Measurements from ENCODE around the gene SPRY4.
"Not testable (repeated sequence)": the region's sequence is repeated elsewhere in the genome, so short reads cannot be mapped to it uniquely, and the experiment has no call there.

SPRY4 gene

GRCh38 chr5:142314109-142314508 is 10.7 kb downstream of the SPRY4 start:
- FAIRE-seq, result no peak

GRCh38 chr5:142313682-142314081 is 11.1 kb downstream of the SPRY4 start:
- no peak for FAIRE-seq

GRCh38 chr5:142313275-142313674 is 11.5 kb downstream of the SPRY4 start:
- FAIRE-seq, result no peak

GRCh38 chr5:142312399-142312798 is 12.4 kb downstream of the SPRY4 start:
- no peak for FAIRE-seq

- FAIRE-seq, result no peak
Observed at GRCh38 chr5:142311725-142312124, 13.1 kb downstream of the SPRY4 start.

GRCh38 chr5:142310803-142311202 is 14.0 kb downstream of the SPRY4 start:
- FAIRE-seq, result no peak

- no peak for FAIRE-seq
Observed at GRCh38 chr5:142309747-142310318, 15.0 kb downstream of the SPRY4 start.

- FAIRE-seq, result no peak
Observed at GRCh38 chr5:142308358-142308757, 16.5 kb downstream of the SPRY4 start.

GRCh38 chr5:142307146-142307890 is 17.5 kb downstream of the SPRY4 start:
- no peak for FAIRE-seq

- FAIRE-seq, result no peak
Observed at GRCh38 chr5:142306077-142306502, 18.7 kb downstream of the SPRY4 start.

- no peak for FAIRE-seq
Observed at GRCh38 chr5:142305211-142305610, 19.6 kb downstream of the SPRY4 start.

- FAIRE-seq, result no peak
Observed at GRCh38 chr5:142304013-142304701, 20.7 kb downstream of the SPRY4 start.

GRCh38 chr5:142303565-142303964 is 21.3 kb downstream of the SPRY4 start:
- FAIRE-seq, result no peak

- no peak for FAIRE-seq
Observed at GRCh38 chr5:142301540-142301939, 23.3 kb downstream of the SPRY4 start.

- no peak for FAIRE-seq
Observed at GRCh38 chr5:142300677-142301076, 24.1 kb downstream of the SPRY4 start.

GRCh38 chr5:142298789-142299188 is 26.0 kb downstream of the SPRY4 start:
- no peak for FAIRE-seq

GRCh38 chr5:142297786-142298185 is 27.0 kb downstream of the SPRY4 start:
- FAIRE-seq, result not testable (repeated sequence)

- FAIRE-seq, result no peak
Observed at GRCh38 chr5:142296914-142297417, 27.9 kb downstream of the SPRY4 start.

GRCh38 chr5:142295960-142296860 is 28.6 kb downstream of the SPRY4 start:
- no peak for FAIRE-seq

GRCh38 chr5:142295084-142295758 is 29.6 kb downstream of the SPRY4 start:
- no peak for FAIRE-seq

- FAIRE-seq, result no peak
Observed at GRCh38 chr5:142293486-142293885, 31.3 kb downstream of the SPRY4 start.

GRCh38 chr5:142292808-142293207 is 32.0 kb downstream of the SPRY4 start:
- no peak for FAIRE-seq
